ENCODE measurements around the gene GADD45B.
A peak's percentile ranks its signal among the peaks of the same experiment; 100 is the strongest.
"Not testable (repeated sequence)": the region's sequence is repeated elsewhere in the genome, so short reads cannot be mapped to it uniquely, and the experiment has no call there.

GADD45B gene

DNA sequence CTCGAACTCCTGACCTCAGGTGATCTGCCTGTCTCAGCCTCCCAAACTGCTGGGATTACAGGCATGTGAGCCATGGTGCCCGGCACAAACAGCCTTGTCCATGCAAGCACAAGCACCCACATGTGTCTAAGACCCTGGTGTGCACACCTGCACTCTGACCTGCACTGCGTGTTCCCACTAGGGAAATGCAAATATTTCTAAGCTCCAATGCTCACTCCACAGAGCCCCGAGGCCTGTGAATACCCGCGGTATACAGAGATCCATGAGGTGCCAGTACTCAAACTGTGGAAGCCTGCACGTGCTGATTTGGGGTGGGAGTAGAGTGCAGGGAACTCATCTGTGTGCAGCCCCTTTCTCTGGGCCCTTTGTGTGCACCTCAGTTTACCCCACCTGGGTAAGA is 14.7 kb downstream of the GADD45B start:
- DNase-seq, result no peak

DNA sequence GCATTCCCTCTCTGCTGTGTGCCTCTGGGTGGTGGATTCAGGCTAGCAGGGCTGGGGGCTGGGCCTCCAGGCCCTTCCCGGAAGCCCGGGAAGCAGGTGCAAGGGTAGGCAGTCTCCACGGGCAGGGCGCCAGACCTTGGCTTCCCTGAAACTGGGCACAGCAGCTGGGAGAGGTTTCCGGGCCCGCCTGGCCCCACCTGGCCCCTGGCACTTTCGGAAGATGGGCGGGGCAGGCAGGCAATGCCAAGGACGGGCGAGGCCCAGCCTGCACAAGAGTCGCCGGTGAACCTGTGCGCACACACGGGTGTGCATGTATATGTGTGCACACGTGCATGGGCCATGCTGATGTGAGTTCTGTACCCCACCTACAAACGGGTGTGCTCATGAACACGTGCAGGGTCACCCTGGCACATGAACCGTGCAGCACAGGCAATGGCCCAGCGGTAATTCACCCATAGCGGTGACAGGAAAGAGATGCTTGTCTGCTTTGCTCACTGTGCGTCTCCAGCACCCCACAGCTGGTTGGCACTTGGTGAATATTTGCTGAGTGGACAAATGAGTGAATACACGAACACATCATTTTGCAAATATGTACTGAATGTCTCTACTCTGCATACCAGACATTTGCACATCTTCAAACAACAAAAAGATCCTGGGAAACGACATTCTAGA is 15.3 kb downstream of the GADD45B start:
- DNase-seq, result no peak

GRCh38 chr19:2492870-2493269 is 16.9 kb downstream of the GADD45B start:
- DNase-seq, result no peak

DNA sequence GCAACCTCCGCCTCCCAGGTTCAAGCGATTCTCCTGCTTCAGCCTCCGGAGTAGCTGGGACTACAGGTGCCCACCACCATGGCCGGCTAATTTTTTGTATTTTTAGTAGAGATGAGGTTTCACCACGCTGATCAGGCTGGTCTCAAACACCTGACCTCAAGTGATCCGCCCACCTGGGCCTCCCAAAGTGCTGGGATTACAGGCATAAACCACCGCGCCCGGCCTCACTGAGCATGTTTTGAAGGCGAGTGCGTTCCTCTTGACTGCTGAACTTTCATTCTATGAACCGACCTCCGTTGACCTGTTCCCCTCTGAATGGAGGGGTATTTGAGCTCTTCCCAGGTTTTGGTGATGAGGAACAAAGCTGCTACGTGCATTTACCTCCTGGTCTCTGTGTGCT is 17.5 kb downstream of the GADD45B start:
- not testable (repeated sequence) for DNase-seq

DNA sequence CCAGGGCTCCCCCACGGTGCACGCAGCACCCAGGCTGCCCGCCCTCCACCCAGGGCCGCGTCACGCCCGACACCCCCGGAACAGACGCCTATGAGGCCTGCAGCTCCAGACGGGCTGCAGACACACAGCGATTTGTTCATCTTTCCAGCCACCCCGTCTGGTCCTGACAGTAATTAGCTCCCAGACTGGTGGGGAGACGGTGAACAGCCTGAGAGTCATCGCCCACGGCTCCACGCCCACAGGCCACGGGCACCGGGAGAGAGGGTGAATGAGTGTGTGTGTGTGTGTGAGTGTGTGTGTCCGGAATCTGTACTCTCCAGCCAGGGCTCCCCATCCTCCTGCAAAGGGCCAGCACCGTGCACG is 18.1 kb downstream of the GADD45B start:
- DNase-seq, result no peak

GRCh38 chr19:2494447-2495129 is 18.7 kb downstream of the GADD45B start:
- peak; percentile 50 to 60 for DNase-seq

GRCh38 chr19:2495130-2495641 is 19.3 kb downstream of the GADD45B start:
- DNase-seq, result no peak

DNA sequence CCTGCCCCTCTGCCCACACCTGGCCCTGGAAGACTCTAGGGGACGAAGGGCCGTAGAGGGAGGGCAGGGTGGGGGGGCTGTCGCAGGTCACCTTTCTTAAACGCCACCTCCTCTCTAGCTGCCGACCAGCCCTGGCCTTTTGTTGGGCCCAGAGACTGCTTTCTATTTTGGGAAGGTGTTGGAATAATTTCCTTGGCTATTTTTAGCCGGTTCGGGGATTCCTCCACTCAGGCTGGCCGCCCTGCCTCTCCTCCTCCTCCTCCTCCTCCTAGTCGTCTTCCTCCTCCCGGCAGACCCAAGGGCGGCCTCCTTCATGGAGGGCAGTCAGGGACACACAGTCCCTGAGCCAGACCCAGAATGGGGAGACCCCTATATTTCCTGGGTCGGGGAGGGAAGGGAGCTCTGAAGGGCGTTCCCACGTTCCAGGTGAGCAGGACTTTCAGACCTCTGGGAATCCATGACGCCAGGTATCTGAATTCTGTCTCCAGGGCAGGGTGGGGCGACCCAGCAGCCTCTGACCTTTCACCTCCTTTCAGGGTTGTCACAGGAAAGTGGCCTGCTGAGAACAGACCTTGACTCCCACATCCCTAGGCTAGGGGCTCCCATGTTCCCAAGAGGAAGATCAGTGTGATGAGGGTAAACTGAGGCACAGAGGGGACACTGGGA is 19.9 kb downstream of the GADD45B start:
- DNase-seq, result no peak

GRCh38 chr19:2497186-2497585 is 21.3 kb downstream of the GADD45B start:
- DNase-seq, result no peak

GRCh38 chr19:2500156-2500555 is 24.2 kb downstream of the GADD45B start:
- DNase-seq, result no peak

- no peak for DNase-seq
Measured at GRCh38 chr19:2500841-2501261, 24.9 kb downstream of the GADD45B start.

DNA sequence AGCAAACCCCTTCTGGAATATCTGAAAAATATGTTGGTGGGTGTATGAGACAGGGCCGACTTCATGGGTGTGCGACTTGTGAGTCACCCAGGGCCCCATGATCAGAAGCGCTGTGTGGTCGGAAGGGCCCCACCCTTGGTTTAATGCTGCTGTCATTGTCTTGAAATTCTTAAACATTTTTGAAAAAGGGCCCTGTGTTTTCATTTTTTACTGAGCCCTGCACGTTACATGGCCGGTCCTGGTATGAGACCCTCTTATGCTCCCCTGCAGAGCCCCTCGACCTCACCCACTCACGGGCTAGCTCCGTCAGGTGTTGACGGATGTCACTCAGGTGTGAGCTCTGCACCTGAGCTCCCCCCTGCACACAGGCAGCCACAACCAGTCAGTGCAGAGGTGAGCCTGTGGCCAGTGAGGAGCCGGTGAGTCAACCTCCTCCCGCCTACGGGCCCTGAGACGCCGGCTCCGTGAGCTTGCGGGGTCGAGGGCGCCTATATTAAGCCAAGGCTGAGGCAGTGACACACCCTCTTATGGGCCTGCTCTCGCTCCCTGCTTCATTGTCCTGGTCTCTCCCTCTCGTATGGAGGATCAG is 27.7 kb downstream of the GADD45B start:
- peak; percentile 64 to 72 for DNase-seq

DNA sequence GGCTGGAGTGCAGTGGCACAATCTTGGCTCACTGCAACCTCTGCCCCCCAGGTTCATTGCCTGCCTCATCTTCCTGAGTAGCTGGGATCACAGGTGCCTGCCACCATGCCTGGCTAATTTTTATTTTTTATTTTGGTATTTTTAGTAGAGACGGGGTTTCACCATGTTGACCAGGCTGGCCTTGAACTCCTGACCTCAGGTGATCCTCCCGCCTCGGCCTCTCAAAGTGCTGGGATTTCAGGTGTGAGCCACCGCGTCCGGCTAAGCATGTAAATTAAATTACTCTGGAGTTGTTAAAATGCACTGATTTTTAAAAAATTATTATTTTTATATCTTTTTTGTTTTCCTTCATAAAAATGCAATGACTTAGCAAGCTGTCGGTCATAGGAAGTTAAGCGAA is 30.7 kb downstream of the GADD45B start:
- not testable (repeated sequence) for DNase-seq

- DNase-seq, result no peak
Measured at GRCh38 chr19:2507109-2507508, 31.2 kb downstream of the GADD45B start.

DNA sequence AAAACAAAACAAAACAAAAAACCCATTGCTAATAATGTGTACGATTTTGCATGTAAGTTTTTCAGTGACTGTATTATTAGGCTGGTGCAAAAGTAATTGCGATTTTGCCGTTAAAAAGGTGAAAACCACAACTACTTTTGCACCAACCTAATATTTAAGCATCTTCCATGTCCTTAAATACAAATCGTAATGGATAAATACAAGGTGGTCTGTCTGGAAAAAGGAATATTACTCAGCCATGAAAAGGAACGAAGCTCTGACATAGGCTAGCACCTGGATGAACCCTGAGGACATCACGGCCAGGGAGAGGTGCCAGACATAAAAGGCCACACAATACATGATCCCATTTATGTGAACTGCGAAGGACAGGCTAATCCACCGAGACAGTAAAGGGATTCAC is 33.2 kb downstream of the GADD45B start:
- DNase-seq, result no peak

GRCh38 chr19:2511570-2511969 is 35.6 kb downstream of the GADD45B start:
- no peak for DNase-seq

DNA sequence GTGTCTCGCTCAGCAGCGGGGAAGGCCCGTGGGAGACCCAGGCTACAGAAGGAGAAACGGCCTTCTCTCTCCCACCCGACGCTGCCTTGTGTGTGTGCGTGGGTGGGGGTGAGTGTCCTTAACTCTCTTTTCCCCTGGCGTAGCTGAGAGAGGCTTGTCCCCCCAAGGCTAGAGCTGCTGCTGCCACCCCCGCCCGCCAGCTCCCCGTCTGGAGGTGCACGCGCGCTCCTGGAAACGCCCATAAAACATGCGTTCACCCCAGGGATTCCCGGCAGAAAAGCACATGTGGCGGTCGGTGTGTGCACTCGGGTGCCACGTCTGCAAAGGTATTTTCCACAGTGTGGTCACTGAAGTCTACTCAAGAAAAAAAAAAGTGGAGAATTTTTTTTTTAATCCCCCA is 36.1 kb downstream of the GADD45B start:
- no peak for DNase-seq

- DNase-seq, result no peak
Measured at GRCh38 chr19:2512523-2513431, 36.9 kb downstream of the GADD45B start.

- DNase-seq, result no peak
Measured at GRCh38 chr19:2514981-2515518, 39.1 kb downstream of the GADD45B start.

GRCh38 chr19:2516727-2517126 is 40.8 kb downstream of the GADD45B start:
- no peak for DNase-seq

DNA sequence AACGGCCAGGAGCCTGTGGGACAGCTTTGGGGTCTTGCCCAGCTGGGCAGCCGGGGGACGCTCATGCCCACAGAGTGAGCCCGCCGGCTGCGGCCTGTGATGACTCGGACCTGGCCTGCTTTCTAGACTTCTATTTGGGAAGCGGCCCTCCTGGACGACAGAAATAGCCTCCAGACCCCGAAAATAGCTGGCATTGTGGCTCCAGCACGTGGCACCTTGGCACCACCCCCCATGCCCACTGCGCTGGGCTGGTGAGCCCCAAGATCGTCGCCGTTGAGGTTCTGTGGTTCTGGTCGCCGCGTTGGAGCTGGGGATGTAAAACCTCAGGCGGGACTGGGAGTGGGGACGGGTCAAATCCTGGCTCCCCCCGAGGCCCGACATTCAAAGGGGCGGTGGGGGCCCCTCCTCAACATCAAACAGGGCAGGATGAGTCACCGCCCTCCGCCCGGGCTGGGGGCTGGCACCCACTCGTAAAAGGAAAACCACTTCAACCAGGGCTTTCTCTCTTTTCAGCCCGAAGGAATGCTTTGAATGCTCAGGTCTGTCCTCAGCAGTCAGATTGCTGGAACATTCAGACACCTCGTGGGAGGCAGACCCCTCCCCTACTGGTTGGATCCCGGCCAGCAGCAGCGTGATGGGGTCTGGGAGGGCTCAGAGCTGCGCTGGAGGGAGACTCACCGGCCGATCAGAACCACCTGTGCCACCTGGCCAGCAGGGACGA is 42.1 kb downstream of the GADD45B start:
- no peak for DNase-seq

- not testable (repeated sequence) for DNase-seq
Measured at GRCh38 chr19:2518856-2519255, 42.9 kb downstream of the GADD45B start.
